ENCODE data around the gene ABCC4. TPM values are rescaled to one million over a fixed set of nuclear protein-coding genes. Genes with fewer than 3 reads are reported as not detected.

The ABCC4 gene
- total and polyA plus RNA-seq, 9 of the 15 experiments (the other 6 are each of a cell fraction or from before 2014, with no cell fraction given), result 9.4 to 46.1 (median 25.4) TPM

- no peak for TF ChIP-seq TCFL5 (CRISPR knock-in tag; conservative IDR thresholded peaks at IDR 0.05)
Measured at GRCh38 chr13:95235974-95236373, 65.3 kb downstream of the ABCC4 start (continued).

GRCh38 chr13:95235199-95235756 lies 66.0 kb downstream of the ABCC4 start:
- DNase-seq (ENCODE audit: extremely low read depth in 1 of 4, low spot score in 3 of 4), result no peak
- WGBS (ENCODE audit: insufficient coverage, low coverage, missing lambda C conversion rate), result 67% methylated on average over 3 of the region's 3 CpGs
- H3K36me3 ChIP-seq (ENCODE audit: control insufficient read depth, insufficient read depth, low read length), result peaks cover 43% of the 10 kb centered on the region; the same call in 2 of the 3 replicates
- H2AFZ ChIP-seq (ENCODE audit: low read depth, low read length), result no peak overlapping the region
- ChIA-PET POLR2A (interaction anchor here (1.9 kb wide), 1 partner anchor 9 kb away, joined by 5 read pairs; no protein-coding TSS in a partner anchor), CTCF (ENCODE audit: low intra/inter-chr PET ratio) (no interaction called here)
- H3K4me3 ChIP-seq, result no peak overlapping the region
- no peak overlapping the region for H3K27ac ChIP-seq (ENCODE audit: extremely low read depth, low read depth, low read length)
- no peak for FAIRE-seq
- no peaks in the 10 kb centered on the region for H3K9me3 ChIP-seq (replicated peaks; ENCODE audit: control insufficient read depth, insufficient read depth, low read depth, low read length)
- no peaks in the 10 kb centered on the region for H3K9me1 ChIP-seq (ENCODE audit: control insufficient read depth, insufficient read depth, low read length)
- no peak overlapping the region for H3K4me2 ChIP-seq (ENCODE audit: insufficient read depth, low read length)
- H3K4me1 ChIP-seq (replicated peaks in 1 of 2; ENCODE audit: control insufficient read depth in 2 of 2, insufficient read depth in 2 of 2, low read length in 2 of 2), result peaks cover 0 to 8% of the 10 kb centered on the region in 2 experiments; a peak in 1 of 5 replicates
- H3K27me3 ChIP-seq (ENCODE audit: control insufficient read depth in 2 of 2, insufficient read depth in 2 of 2, low read length in 2 of 2), result no peaks in the 10 kb centered on the region
- no peaks in the 10 kb centered on the region for H4K20me1 ChIP-seq (replicated peaks; ENCODE audit: control insufficient read depth, insufficient read depth, low read length)
- no peak for TF ChIP-seq PML (IDR thresholded peaks at IDR 0.05; ENCODE audit: low read length)
- no peak for TF ChIP-seq ATF6 (CRISPR knock-in tag; IDR thresholded peaks at IDR 0.05)
- TF ChIP-seq NFIC (IDR thresholded peaks at IDR 0.05), result peak; percentile 12; the same call in 1 of the 2 replicates
- BruUV-seq (replicated peaks), result no TSS peak
- H3K9ac ChIP-seq (ENCODE audit: insufficient read depth in 1 of 2, low read depth in 2 of 2, low read length in 2 of 2), result no peak overlapping the region
- intact Hi-C loops (cut with micrococcal nuclease), result no loop called here
- peaks cover 21% of the 10 kb centered on the region for H3K79me2 ChIP-seq (ENCODE audit: control insufficient read depth, insufficient read depth, low read length)
- no peak for ATAC-seq
- in situ Hi-C loops (cut with MboI), result no loop called here

Measured in K562 (cell line).